A549 (cell line): ENCODE results near the gene CDC42BPB.

Source experiments
- BHLHE40 ChIP-seq: IDR thresholded peaks from 2 replicates; pipeline ENCODE4 v1.6.1; 2012; ENCODE audit warnings: low read depth, low read length, inconsistent platforms
- CBX2 ChIP-seq: fragments of 200-600 bp; sonication (generic); IDR thresholded peaks from 2 replicates; pipeline ENCODE4 v1.6.1; 2016; ENCODE audit warnings: low read depth, mild to moderate bottlenecking, borderline replicate concordance
- CHD2 ChIP-seq: fragments of 150-350 bp; IDR thresholded peaks from 2 replicates; pipeline ENCODE4 v1.6.1; 2014; ENCODE audit warnings: low read length; ENCODE audit not compliant: partially characterized antibody
- CTCF ChIP-seq: fragments of >200 bp; sonication (Bioruptor Twin); formaldehyde crosslinking; IDR thresholded peaks from 3 replicates; pipeline ENCODE4 v1.5.1; 2016
- ESRRA ChIP-seq: fragments of 150-350 bp; IDR thresholded peaks from 2 replicates; pipeline ENCODE4 v1.6.1; 2014; ENCODE audit warnings: mild to moderate bottlenecking, low read length, borderline replicate concordance
- JUNB ChIP-seq: fragments of >200 bp; sonication (Bioruptor Twin); formaldehyde crosslinking; IDR thresholded peaks from 2 replicates; pipeline ENCODE4 v1.6.1; 2016
- MAX ChIP-seq: IDR thresholded peaks from 2 replicates; pipeline ENCODE4 v1.6.1; 2012
- MYC ChIP-seq: IDR thresholded peaks from 2 replicates; pipeline ENCODE4 v1.6.1; 2012; ENCODE audit warnings: mild to moderate bottlenecking, inconsistent platforms, low read length, improper control_type of control experiment, borderline replicate concordance
- PHF8 ChIP-seq: fragments of 200-600 bp; sonication (generic); IDR thresholded peaks from 2 replicates; pipeline ENCODE4 v1.6.1; 2016; ENCODE audit warnings: low read depth, mild to moderate bottlenecking, antibody characterized with exemption, moderate library complexity, borderline replicate concordance
- POLR2A ChIP-seq: IDR thresholded peaks from 2 replicates; pipeline ENCODE4 v1.6.1; 2012; ENCODE audit warnings: mild to moderate bottlenecking, low read length
- RCOR1 ChIP-seq: fragments of 150-350 bp; IDR thresholded peaks from 2 replicates; pipeline ENCODE4 v1.6.1; 2014; ENCODE audit warnings: antibody characterized with exemption, low read length, low read depth
- ZNF302 ChIP-seq: fragments of 250-450 bp; sonication (Bioruptor Pico); IDR thresholded peaks from 2 replicates; pipeline ENCODE4 v1.9.0; 2021; ENCODE audit warnings: inconsistent platforms, mild to moderate bottlenecking, moderate library complexity
- TF ChIP-seq, protein P1 (sequence below): fragments of 200-600 bp; sonication (generic); IDR thresholded peaks from 2 replicates; pipeline ENCODE4 v1.6.1; 2016; ENCODE audit warnings: antibody characterized with exemption, mild to moderate bottlenecking, moderate library complexity

- TF ChIP-seq POLR2A (no peak), CTCF (no peak), RCOR1 (no peak), ESRRA (no peak), ZNF302 (CRISPR knock-in tag) (no peak), MYC (no peak), CBX2 (no peak), BHLHE40 (no peak), CHD2 (no peak), PHF8 (no peak), JUNB (no peak), MAX (no peak)
- TF ChIP-seq, protein P1, sequence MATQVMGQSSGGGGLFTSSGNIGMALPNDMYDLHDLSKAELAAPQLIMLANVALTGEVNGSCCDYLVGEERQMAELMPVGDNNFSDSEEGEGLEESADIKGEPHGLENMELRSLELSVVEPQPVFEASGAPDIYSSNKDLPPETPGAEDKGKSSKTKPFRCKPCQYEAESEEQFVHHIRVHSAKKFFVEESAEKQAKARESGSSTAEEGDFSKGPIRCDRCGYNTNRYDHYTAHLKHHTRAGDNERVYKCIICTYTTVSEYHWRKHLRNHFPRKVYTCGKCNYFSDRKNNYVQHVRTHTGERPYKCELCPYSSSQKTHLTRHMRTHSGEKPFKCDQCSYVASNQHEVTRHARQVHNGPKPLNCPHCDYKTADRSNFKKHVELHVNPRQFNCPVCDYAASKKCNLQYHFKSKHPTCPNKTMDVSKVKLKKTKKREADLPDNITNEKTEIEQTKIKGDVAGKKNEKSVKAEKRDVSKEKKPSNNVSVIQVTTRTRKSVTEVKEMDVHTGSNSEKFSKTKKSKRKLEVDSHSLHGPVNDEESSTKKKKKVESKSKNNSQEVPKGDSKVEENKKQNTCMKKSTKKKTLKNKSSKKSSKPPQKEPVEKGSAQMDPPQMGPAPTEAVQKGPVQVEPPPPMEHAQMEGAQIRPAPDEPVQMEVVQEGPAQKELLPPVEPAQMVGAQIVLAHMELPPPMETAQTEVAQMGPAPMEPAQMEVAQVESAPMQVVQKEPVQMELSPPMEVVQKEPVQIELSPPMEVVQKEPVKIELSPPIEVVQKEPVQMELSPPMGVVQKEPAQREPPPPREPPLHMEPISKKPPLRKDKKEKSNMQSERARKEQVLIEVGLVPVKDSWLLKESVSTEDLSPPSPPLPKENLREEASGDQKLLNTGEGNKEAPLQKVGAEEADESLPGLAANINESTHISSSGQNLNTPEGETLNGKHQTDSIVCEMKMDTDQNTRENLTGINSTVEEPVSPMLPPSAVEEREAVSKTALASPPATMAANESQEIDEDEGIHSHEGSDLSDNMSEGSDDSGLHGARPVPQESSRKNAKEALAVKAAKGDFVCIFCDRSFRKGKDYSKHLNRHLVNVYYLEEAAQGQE = no peak
Observed at GRCh38 chr14:103016071-103016470, 41.3 kb downstream of the CDC42BPB start.
